Measurements from ENCODE around the gene SH3YL1.
A peak's percentile ranks its signal among the peaks of the same experiment; 100 is the strongest.

SH3YL1 gene

GRCh38 chr2:263774-264492 is at the start of gene SH3YL1:
Gene SH3YL1, minus strand, starts transcription at chr2:264032. Its CDS starts 48 bp downstream, at chr2:263984.
- DNase-seq (ENCODE audit: low spot score) = peak; percentile 70
- TF ChIP-seq CTCF (IDR thresholded peaks at IDR 0.05; ENCODE audit: extremely low read depth, missing control alignments) = no peak

DNA sequence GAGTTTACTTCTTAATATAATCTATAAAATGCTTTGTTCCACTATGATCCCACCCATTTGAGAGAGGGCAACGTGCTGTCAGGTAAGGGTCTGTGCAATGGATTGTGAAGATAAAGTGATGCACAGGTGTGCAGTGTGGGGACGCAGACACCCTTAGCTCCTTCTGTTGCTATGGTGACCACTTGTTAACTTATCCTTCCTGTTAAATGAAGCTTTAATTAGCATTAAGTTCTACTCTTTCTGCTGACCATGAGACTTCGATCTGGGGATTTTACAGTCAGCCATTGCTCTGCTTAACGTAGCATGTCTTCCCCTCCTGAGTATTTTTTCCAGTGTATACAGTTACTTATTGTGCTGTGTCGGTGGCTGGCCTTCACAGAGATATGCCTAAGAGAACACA is 47.2 kb upstream of the SH3YL1 start:
- no peak for TF ChIP-seq CTCF (IDR thresholded peaks at IDR 0.05; ENCODE audit: extremely low read depth, missing control alignments)
- no peak for DNase-seq (ENCODE audit: low spot score)

- DNase-seq (ENCODE audit: low spot score) = no peak
- no peak for TF ChIP-seq CTCF (IDR thresholded peaks at IDR 0.05; ENCODE audit: extremely low read depth, missing control alignments)
Observed at GRCh38 chr2:309954-310510, 46.2 kb upstream of the SH3YL1 start.

DNA sequence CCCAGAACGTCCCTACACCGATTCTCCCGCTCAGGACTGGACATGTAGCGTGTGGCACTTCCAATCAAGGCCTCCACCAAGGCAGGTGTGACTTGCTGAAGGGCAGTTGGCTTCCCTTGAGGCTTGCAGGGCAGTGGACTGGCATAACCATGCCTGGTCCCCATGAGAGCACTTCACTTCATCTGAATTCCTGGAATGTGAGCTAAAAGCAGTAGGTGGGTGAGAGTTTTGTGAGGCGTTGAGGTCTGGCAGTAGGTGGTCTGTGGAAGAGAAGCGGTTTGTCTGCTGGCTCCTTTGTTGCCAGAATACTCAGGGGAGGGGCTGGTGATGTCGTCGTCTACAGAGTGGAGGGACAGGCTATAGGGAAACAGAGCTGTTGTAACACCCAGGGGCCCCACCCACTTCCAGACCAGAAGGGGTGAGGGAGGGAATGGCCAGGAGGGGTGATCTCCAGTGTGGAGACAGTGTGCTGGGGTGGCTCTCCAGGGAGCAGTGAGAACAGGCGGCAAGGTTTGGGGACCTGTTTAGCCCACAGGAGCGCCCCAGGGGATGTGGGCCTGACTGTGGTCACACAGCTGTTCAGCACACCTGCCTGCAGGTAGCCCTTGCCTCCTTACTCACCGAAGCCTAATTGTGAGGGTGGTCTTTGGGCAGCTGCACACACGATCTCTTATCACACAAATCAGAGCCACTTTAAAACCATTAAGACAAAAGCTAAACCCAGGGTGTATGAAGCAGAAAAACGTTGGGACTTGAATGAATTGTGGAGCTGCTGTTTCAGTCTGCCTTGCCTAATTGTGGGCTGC is 45.5 kb upstream of the SH3YL1 start:
- no peak for TF ChIP-seq CTCF (IDR thresholded peaks at IDR 0.05; ENCODE audit: extremely low read depth, missing control alignments)
- DNase-seq (ENCODE audit: low spot score) = no peak

DNA sequence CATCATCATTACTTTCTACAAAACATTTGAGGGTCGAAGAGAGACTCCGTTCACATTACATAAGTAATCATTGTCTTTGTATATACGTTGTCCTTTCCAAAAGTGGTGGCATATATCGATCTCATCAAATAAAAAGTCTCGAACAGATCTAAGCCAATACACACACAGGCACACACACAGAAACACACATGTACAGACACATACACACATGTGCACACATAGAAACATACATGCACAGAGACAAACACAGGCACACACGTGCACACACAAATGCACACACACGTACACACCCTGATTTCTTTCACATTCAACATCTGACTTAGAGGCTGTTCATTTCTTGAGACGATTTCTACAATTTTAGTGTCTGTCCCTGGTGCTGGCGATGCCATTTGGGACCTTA is 41.5 kb upstream of the SH3YL1 start:
- TF ChIP-seq CTCF (IDR thresholded peaks at IDR 0.05; ENCODE audit: extremely low read depth, missing control alignments) = no peak

GRCh38 chr2:296354-296753 is 32.5 kb upstream of the SH3YL1 start:
- no peak for DNase-seq (ENCODE audit: low spot score)
- TF ChIP-seq CTCF (IDR thresholded peaks at IDR 0.05; ENCODE audit: extremely low read depth, missing control alignments) = no peak

More for the DNA sequence above, 41.5 kb upstream of the SH3YL1 start:
- no peak for DNase-seq (ENCODE audit: low spot score)

GRCh38 chr2:295090-295489 is 31.3 kb upstream of the SH3YL1 start:
- no peak for TF ChIP-seq CTCF (IDR thresholded peaks at IDR 0.05; ENCODE audit: extremely low read depth, missing control alignments)
- DNase-seq (ENCODE audit: low spot score) = no peak
